WTC11 (cell line): Measurements from ENCODE around the gene OMG. TPM values are rescaled to one million over a fixed set of nuclear protein-coding genes. Genes with fewer than 3 reads are reported as not detected.

Experiments
- ATAC-seq: fragments of 200-7000 bp; cut with Tn5 transposase; 2 replicates; pipeline ENCODE4 v1.10.0; 2021; ENCODE audit warnings: mild to moderate bottlenecking, moderate library complexity
- CTCF ChIA-PET: fragments of 300-600 bp; sonication (Branson Sonifier 250); formaldehyde crosslinking; loops from one replicate; lab custom pipeline; 2021; ENCODE audit warnings: antibody characterized with exemption; lab: Charles Lee
- POLR2A ChIA-PET: fragments of 350-600 bp; sonication (Branson Sonifier 250); formaldehyde crosslinking; loops from one replicate; lab custom pipeline; 2021; ENCODE audit warnings: antibody characterized with exemption; lab: Charles Lee
- DNase-seq: peaks from one replicate; pipeline ENCODE4 v3.0.0; 2021; ENCODE audit warnings: low spot score
- H3K27ac Mint-ChIP-seq: 2 replicates; pipeline ENCODE4 v1.8.0; 2021; ENCODE audit warnings: mixed read lengths
- H3K27me3 Mint-ChIP-seq: 2 replicates; pipeline ENCODE4 v1.8.0; 2021; ENCODE audit warnings: low read depth, mild to moderate bottlenecking, moderate library complexity, mixed read lengths
- H3K36me3 Mint-ChIP-seq: 2 replicates; pipeline ENCODE4 v1.8.0; 2021; ENCODE audit warnings: mixed read lengths
- H3K4me1 Mint-ChIP-seq: 2 replicates; pipeline ENCODE4 v1.8.0; 2022; ENCODE audit warnings: mixed read lengths
- H3K4me3 Mint-ChIP-seq: 2 replicates; pipeline ENCODE4 v1.8.0; 2021; ENCODE audit warnings: mild to moderate bottlenecking, moderate library complexity, mixed read lengths
- H3K9me3 Mint-ChIP-seq: 2 replicates; pipeline ENCODE4 v1.8.0; 2021; ENCODE audit warnings: mixed read lengths
- AFF4 ChIP-seq: sonication (generic); formaldehyde crosslinking; IDR thresholded peaks from 2 replicates; pipeline ENCODE4 v1.8.1; 2023; ENCODE audit warnings: mild to moderate bottlenecking, missing genetic modification reagents, borderline replicate concordance
- ATF2 ChIP-seq: sonication (generic); formaldehyde crosslinking; IDR thresholded peaks from 2 replicates; pipeline ENCODE4 v1.8.1; 2022; ENCODE audit warnings: low read depth, missing genetic modification reagents, borderline replicate concordance
- ATF3 ChIP-seq: sonication (generic); formaldehyde crosslinking; conservative IDR thresholded peaks from 2 replicates; pipeline ENCODE4 v1.8.1; 2022; ENCODE audit warnings: mild to moderate bottlenecking, missing genetic modification reagents
- E2F4 ChIP-seq: sonication (generic); formaldehyde crosslinking; IDR thresholded peaks from 2 replicates; pipeline ENCODE4 v1.8.1; 2022; ENCODE audit warnings: low read depth, mild to moderate bottlenecking, moderate library complexity, missing genetic modification reagents, borderline replicate concordance
- GRHL2 ChIP-seq: fragments of 250-450 bp; sonication (Bioruptor Pico); IDR thresholded peaks from 2 replicates; pipeline ENCODE4 v1.8.0; 2022; ENCODE audit warnings: mild to moderate bottlenecking, moderate library complexity; ENCODE audit not compliant: insufficient replicate concordance, severe bottlenecking
- GTF2I ChIP-seq: fragments of 250-450 bp; sonication (Bioruptor Pico); conservative IDR thresholded peaks from 2 replicates; pipeline ENCODE4 v1.4.0; 2021; ENCODE audit warnings: mild to moderate bottlenecking
- IRF2 ChIP-seq: sonication (generic); formaldehyde crosslinking; IDR thresholded peaks from 2 replicates; pipeline ENCODE4 v1.8.0; 2022; ENCODE audit warnings: low read depth, missing genetic modification reagents, borderline replicate concordance
- NFATC4 ChIP-seq: fragments of 250-450 bp; sonication (Bioruptor Pico); IDR thresholded peaks from 2 replicates; pipeline ENCODE4 v1.9.0; 2021; ENCODE audit warnings: mild to moderate bottlenecking
- NFYB ChIP-seq: sonication (generic); formaldehyde crosslinking; conservative IDR thresholded peaks from 2 replicates; pipeline ENCODE4 v1.8.0; 2022; ENCODE audit warnings: low read depth, missing genetic modification reagents
- NR2C2 ChIP-seq: sonication (generic); formaldehyde crosslinking; IDR thresholded peaks from 2 replicates; pipeline ENCODE4 v1.8.0; 2022; ENCODE audit warnings: mild to moderate bottlenecking, missing genetic modification reagents
- SMAD3 ChIP-seq: sonication (generic); formaldehyde crosslinking; IDR thresholded peaks from 2 replicates; pipeline ENCODE4 v1.8.0; 2022; ENCODE audit warnings: missing genetic modification reagents, mild to moderate bottlenecking, borderline replicate concordance
- STAT6 ChIP-seq: sonication (generic); formaldehyde crosslinking; conservative IDR thresholded peaks from 2 replicates; pipeline ENCODE4 v1.8.1; 2023; ENCODE audit warnings: mild to moderate bottlenecking, low read depth, missing genetic modification reagents, moderate library complexity
- USF2 ChIP-seq: sonication (generic); formaldehyde crosslinking; IDR thresholded peaks from 2 replicates; pipeline ENCODE4 v1.8.1; 2023; ENCODE audit warnings: mild to moderate bottlenecking, missing genetic modification reagents, moderate library complexity
- ZBTB21 ChIP-seq: sonication (generic); formaldehyde crosslinking; IDR thresholded peaks from 2 replicates; pipeline ENCODE4 v1.8.1; 2023; ENCODE audit warnings: mild to moderate bottlenecking, missing genetic modification reagents, borderline replicate concordance
- ZBTB43 ChIP-seq: sonication (generic); formaldehyde crosslinking; IDR thresholded peaks from 2 replicates; pipeline ENCODE4 v1.8.1; 2023; ENCODE audit warnings: mild to moderate bottlenecking, missing genetic modification reagents
- ZNF281 ChIP-seq: sonication (generic); formaldehyde crosslinking; IDR thresholded peaks from 2 replicates; pipeline ENCODE4 v1.8.0; 2023; ENCODE audit warnings: mild to moderate bottlenecking, missing genetic modification reagents
- ZNF416 ChIP-seq: fragments of 250-450 bp; sonication (Bioruptor Pico); IDR thresholded peaks from 2 replicates; pipeline ENCODE4 v1.9.0; 2021; ENCODE audit warnings: mild to moderate bottlenecking, inconsistent platforms
- total RNA-seq: library from RNA; stranded (reverse); gene quantifications from 3 replicates; pipeline ENCODE4 v1.2.3, GENCODE V29; 2021

OMG gene
- total RNA-seq, 1 experiment from 2014 or later = not detected

- TF ChIP-seq ZNF281 (no peak), E2F4 (CRISPR knock-in tag) (no peak), USF2 (CRISPR knock-in tag) (no peak), ATF3 (CRISPR knock-in tag) (no peak), GRHL2 (CRISPR knock-in tag) (no peak), ZBTB21 (CRISPR knock-in tag) (no peak)
- TF ChIP-seq, all 79 proteins: peak for 0
These were observed 12.5 kb upstream of the OMG start (continued) for GRCh38 chr17:31309556-31309955.

GRCh38 chr17:31308372-31309334 is 11.6 kb upstream of the OMG start:
- Mint-ChIP-seq H3K27me3 (no peaks in the 10 kb centered on the region), H3K27ac (no peak overlapping the region), H3K4me3 (no peak overlapping the region), H3K36me3 (no peaks in the 10 kb centered on the region), H3K9me3 (no peaks in the 10 kb centered on the region), H3K4me1 (peaks cover 8% of the 10 kb centered on the region)
- DNase-seq (no peak), ATAC-seq (no peak)
- POLR2A ChIA-PET = no interaction called here
- CTCF ChIA-PET = interaction anchor here (0.6 kb wide), 1 partner anchor 264 kb away, joined by 3 read pairs; no protein-coding TSS in a partner anchor
- TF ChIP-seq ZBTB21 (CRISPR knock-in tag) = no peak
- TF ChIP-seq ZBTB43 = no peak
- TF ChIP-seq NFYB = no peak
- TF ChIP-seq SMAD3 (CRISPR knock-in tag) = no peak
- no peak for TF ChIP-seq GTF2I (CRISPR knock-in tag)
- no peak for TF ChIP-seq NR2C2 (CRISPR knock-in tag)
- no peak for TF ChIP-seq STAT6
- no peak for TF ChIP-seq AFF4 (CRISPR knock-in tag)
- TF ChIP-seq IRF2 (CRISPR knock-in tag) = no peak
- no peak for TF ChIP-seq ZNF416 (CRISPR knock-in tag)
- TF ChIP-seq ATF2 (CRISPR knock-in tag) = no peak
- TF ChIP-seq NFATC4 (CRISPR knock-in tag) = no peak
